GM12878 (cell line): ENCODE data around the gene GPATCH3. TPM values are rescaled to one million over a fixed set of nuclear protein-coding genes. Genes with fewer than 3 reads are reported as not detected.

Experiments
- CBX3 ChIP-seq: fragments of 200-600 bp; sonication (generic); IDR thresholded peaks from 2 replicates; pipeline ENCODE4 v1.6.1; 2016; ENCODE audit warnings: low read depth, borderline replicate concordance
- CTCF ChIP-seq, 3 experiments: IDR thresholded peaks in 2 of 3; conservative IDR thresholded peaks in 1 of 3; 2 replicates each; pipeline ENCODE4 v1.5.1; 2011; ENCODE audit warnings: low read depth in 3 of 3, low read length in 3 of 3, mild to moderate bottlenecking in 3 of 3, control low read depth in 2 of 3, moderate library complexity in 2 of 3, inconsistent platforms in 1 of 3, mixed read lengths in 1 of 3; ENCODE audit not compliant: control insufficient read depth in 2 of 3, insufficient read depth in 1 of 3; ENCODE audit errors: extremely low read depth in 1 of 3
- EED ChIP-seq: sonication (generic); IDR thresholded peaks from 2 replicates; pipeline ENCODE4 v1.6.1; 2016; ENCODE audit warnings: antibody characterized with exemption, low read depth
- HDGF ChIP-seq: fragments of 450-650 bp; IDR thresholded peaks from 2 replicates; pipeline ENCODE4 v1.6.1; 2016; ENCODE audit warnings: antibody characterized with exemption
- PBX3 ChIP-seq: IDR thresholded peaks from 2 replicates; pipeline ENCODE4 v1.6.1; 2011; ENCODE audit warnings: mild to moderate bottlenecking, low read depth, low read length, moderate library complexity; ENCODE audit not compliant: insufficient replicate concordance
- POLR2A ChIP-seq: IDR thresholded peaks from 2 replicates; pipeline ENCODE4 v1.6.1; 2011; ENCODE audit warnings: low read depth, mild to moderate bottlenecking, low read length
- POLR2AphosphoS2 ChIP-seq: IDR thresholded peaks from 2 replicates; pipeline ENCODE4 v1.6.1; 2011; ENCODE audit warnings: low read depth, mild to moderate bottlenecking, low read length, improper control_type of control experiment, moderate library complexity
- POLR2AphosphoS5 ChIP-seq: IDR thresholded peaks from 2 replicates; pipeline ENCODE4 v1.6.1; 2011; ENCODE audit warnings: mild to moderate bottlenecking, low read length, inconsistent platforms
- RELB ChIP-seq: fragments of 450-650 bp; IDR thresholded peaks from 2 replicates; pipeline ENCODE4 v1.6.1; 2017; ENCODE audit warnings: low read depth, mild to moderate bottlenecking, moderate library complexity
- RFX5 ChIP-seq: IDR thresholded peaks from 2 replicates; pipeline ENCODE4 v1.6.1; 2011; ENCODE audit warnings: low read depth, low read length, improper control_type of control experiment
- SMARCA5 ChIP-seq: fragments of 450-650 bp; IDR thresholded peaks from 2 replicates; pipeline ENCODE4 v1.6.1; 2017; ENCODE audit warnings: mild to moderate bottlenecking
- SRF ChIP-seq, 2 experiments: IDR thresholded peaks; 2 replicates each; pipeline ENCODE4 v1.6.1; 2011; ENCODE audit warnings: low read depth in 2 of 2, low read length in 2 of 2, mild to moderate bottlenecking in 1 of 2, moderate library complexity in 1 of 2
- ZBTB40 ChIP-seq: fragments of 450-650 bp; IDR thresholded peaks from 2 replicates; pipeline ENCODE4 v1.6.1; 2016; ENCODE audit warnings: mild to moderate bottlenecking, moderate library complexity, borderline replicate concordance
- polyA plus RNA-seq, 11 experiments: library from polyadenylated mRNA; depleted of rRNA in 4 of 11; unstranded in 6 of 11; stranded (reverse) in 5 of 11; fragments of >200 nt; fragmentation: Nextera tagmentation in 4 of 11; fragmentation: Illumina TruSeq in 1 of 11; extraction: Ambion mirVana in 4 of 11; extraction: Trizol in 1 of 11; gene quantifications; 1 replicate in 1 of 11; 2 replicates in 10 of 11; pipeline versions ENCODE4 v1.2.1 to v1.2.3, GENCODE V29; 2011 to 2016; ENCODE audit warnings: inconsistent platforms in 2 of 11, missing spikeins in 2 of 11, low read depth in 1 of 11
- total RNA-seq, 4 experiments: library from RNA; depleted of rRNA in 3 of 4; stranded (reverse); fragments of >200 nt in 3 of 4; fragmentation: Illumina TruSeq in 1 of 4; extraction: Trizol in 1 of 4; gene quantifications; 2 replicates each; pipeline versions ENCODE4 v1.2.1 to v1.2.3, GENCODE V29; 2013 to 2021

GPATCH3 gene
- total and polyA plus RNA-seq, 10 of the 15 experiments (the other 5 are each of a cell fraction or from before 2014, with no cell fraction given): 0.56 to 13.4 (median 8.7) TPM

- TF ChIP-seq RELB: peak; percentile 35; the same call in 1 of the 2 replicates
- no peak for TF ChIP-seq CBX3
- TF ChIP-seq EED: 0 out of 2 replicates have a peak, but pooled peaks have one; percentile 31
- TF ChIP-seq POLR2A: peak; percentile 98
- TF ChIP-seq RFX5: peak; percentile 74
- TF ChIP-seq ZBTB40: peak; percentile 72; the same call in 1 of the 2 replicates
- peak; percentile 77 for TF ChIP-seq PBX3
- TF ChIP-seq CTCF (IDR thresholded peaks at IDR 0.05 in 2 of 3, conservative IDR thresholded peaks at IDR 0.05 in 1 of 3; ENCODE audit: control insufficient read depth in 2 of 3, extremely low read depth in 1 of 3, insufficient read depth in 1 of 3, low read depth in 3 of 3, low read length in 3 of 3): no peak
- TF ChIP-seq POLR2AphosphoS5: peak; percentile 95
- 0 out of 2 replicates have a peak, but pooled peaks have one; percentile 42 for TF ChIP-seq SMARCA5
- TF ChIP-seq POLR2AphosphoS2: 0 out of 2 replicates have a peak, but pooled peaks have one; percentile 67
- TF ChIP-seq HDGF: 0 out of 2 replicates have a peak, but pooled peaks have one; percentile 7
- TF ChIP-seq SRF (IDR thresholded peaks at IDR 0.05; ENCODE audit: low read depth in 2 of 2, low read length in 2 of 2): no peak
These were observed 35.4 kb downstream of the GPATCH3 start (continued) for GRCh38 chr1:26864610-26865480.
